GM08714 (cell line): ENCODE data around the gene JAZF1.
"Not testable (repeated sequence)": the region's sequence is repeated elsewhere in the genome, so short reads cannot be mapped to it uniquely, and the experiment has no call there.

Source experiments
- H3K4me3 ChIP-seq: fragments of 200-500 bp; sonication (Bioruptor generic); 2 replicates; pipeline ENCODE4 v1.5.1; 2014; ENCODE audit warnings: mild to moderate bottlenecking, low read length, inconsistent platforms
- ZNF274 ChIP-seq: IDR thresholded peaks from 2 replicates; pipeline ENCODE4 v1.6.1; 2012; ENCODE audit warnings: mild to moderate bottlenecking, low read depth, low read length

Gene JAZF1

GRCh38 chr7:27906385-27907091, 274.1 kb downstream of the JAZF1 start:
- TF ChIP-seq ZNF274 = no peak
- no peak overlapping the region for H3K4me3 ChIP-seq

GRCh38 chr7:27905951-27906350, 274.6 kb downstream of the JAZF1 start:
- TF ChIP-seq ZNF274 = no peak
- H3K4me3 ChIP-seq = no peak overlapping the region

GRCh38 chr7:27901028-27901760, 279.4 kb downstream of the JAZF1 start:
- TF ChIP-seq ZNF274 = no peak
- peak overlapping the region; percentile 20; the same call in 1 of the 2 replicates for H3K4me3 ChIP-seq

GRCh38 chr7:27900006-27900405, 280.6 kb downstream of the JAZF1 start:
- no peak for TF ChIP-seq ZNF274
- H3K4me3 ChIP-seq = no peak overlapping the region

- no peak for TF ChIP-seq ZNF274
- H3K4me3 ChIP-seq = no peak overlapping the region
Measured at GRCh38 chr7:27899601-27900000, 281.0 kb downstream of the JAZF1 start.

- no peak overlapping the region for H3K4me3 ChIP-seq
Measured at GRCh38 chr7:27897441-27897847, 283.2 kb downstream of the JAZF1 start.

GRCh38 chr7:27897001-27897400, 283.6 kb downstream of the JAZF1 start:
- no peak for TF ChIP-seq ZNF274
- no peak overlapping the region for H3K4me3 ChIP-seq

More at GRCh38 chr7:27897441-27897847, 283.2 kb downstream of the JAZF1 start:
- TF ChIP-seq ZNF274 = no peak

GRCh38 chr7:27895551-27895950, 285.0 kb downstream of the JAZF1 start:
- H3K4me3 ChIP-seq = no peak overlapping the region
- TF ChIP-seq ZNF274 = no peak

GRCh38 chr7:27890205-27890849, 290.3 kb downstream of the JAZF1 start:
- H3K4me3 ChIP-seq = no peak overlapping the region
- TF ChIP-seq ZNF274 = no peak

GRCh38 chr7:27889800-27890199, 290.8 kb downstream of the JAZF1 start:
- H3K4me3 ChIP-seq = no peak overlapping the region
- no peak for TF ChIP-seq ZNF274

GRCh38 chr7:27888736-27889135, 291.9 kb downstream of the JAZF1 start:
- H3K4me3 ChIP-seq = no peak overlapping the region
- no peak for TF ChIP-seq ZNF274

- H3K4me3 ChIP-seq = not testable (repeated sequence)
Measured at GRCh38 chr7:27886710-27887109, 293.9 kb downstream of the JAZF1 start.

- H3K4me3 ChIP-seq = no peak overlapping the region
- no peak for TF ChIP-seq ZNF274
Measured at GRCh38 chr7:27885652-27886051, 294.9 kb downstream of the JAZF1 start.

GRCh38 chr7:27883696-27884095, 296.9 kb downstream of the JAZF1 start:
- no peak for TF ChIP-seq ZNF274

GRCh38 chr7:27876756-27877155, 303.8 kb downstream of the JAZF1 start:
- no peak overlapping the region for H3K4me3 ChIP-seq
- TF ChIP-seq ZNF274 = no peak

More at GRCh38 chr7:27883696-27884095, 296.9 kb downstream of the JAZF1 start:
- no peak overlapping the region for H3K4me3 ChIP-seq

GRCh38 chr7:27875832-27876231, 304.8 kb downstream of the JAZF1 start:
- H3K4me3 ChIP-seq = no peak overlapping the region
- no peak for TF ChIP-seq ZNF274
